EH (cell line): ENCODE measurements around the gene FBF1.
A peak's percentile ranks its signal among the peaks of the same experiment; 100 is the strongest.
"Not testable (repeated sequence)": the region's sequence is repeated elsewhere in the genome, so short reads cannot be mapped to it uniquely, and the experiment has no call there.

Experiments used
- DNase-seq: peaks from one replicate; pipeline ENCODE4 v3.0.0-alpha.2; 2015; ENCODE audit warnings: low read depth

FBF1 gene

DNA sequence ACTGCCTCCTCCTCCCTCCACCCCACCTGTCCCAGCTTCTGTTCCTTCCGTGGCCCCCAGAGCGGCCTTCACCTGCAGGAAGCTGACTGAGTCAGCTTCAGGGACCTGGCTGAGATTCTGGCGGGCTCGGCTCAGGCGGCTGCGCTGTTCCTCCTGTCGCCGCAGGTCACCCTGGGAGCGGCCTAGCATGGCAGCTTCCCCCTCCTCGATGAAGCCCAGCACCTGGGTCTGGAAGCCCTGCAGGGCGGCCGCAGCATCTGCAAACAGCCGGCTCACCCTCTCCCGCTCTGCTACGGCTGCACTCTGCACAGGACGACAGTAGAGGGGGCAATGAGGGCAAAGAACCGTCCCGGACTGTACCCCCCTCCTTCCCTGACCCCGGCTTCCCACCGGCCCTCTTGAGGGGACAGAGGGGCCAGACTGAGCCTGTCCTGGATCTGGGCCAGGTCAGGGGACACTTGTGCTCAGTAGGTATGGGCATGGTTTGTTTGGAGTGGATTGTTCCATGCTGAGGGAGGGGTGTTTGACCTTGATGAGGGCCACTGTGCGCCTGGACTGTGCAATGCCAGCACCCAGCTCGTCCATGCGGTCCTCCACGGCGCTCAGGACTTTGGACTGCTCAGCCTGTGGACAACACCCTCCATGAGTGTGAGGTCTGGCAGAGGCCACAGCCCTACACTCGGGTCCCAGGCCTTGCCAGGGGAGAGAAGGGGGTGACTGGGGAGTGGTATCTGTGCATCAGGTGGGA lies 64.5 kb downstream of the FBF1 start:
- no peak for DNase-seq

DNA sequence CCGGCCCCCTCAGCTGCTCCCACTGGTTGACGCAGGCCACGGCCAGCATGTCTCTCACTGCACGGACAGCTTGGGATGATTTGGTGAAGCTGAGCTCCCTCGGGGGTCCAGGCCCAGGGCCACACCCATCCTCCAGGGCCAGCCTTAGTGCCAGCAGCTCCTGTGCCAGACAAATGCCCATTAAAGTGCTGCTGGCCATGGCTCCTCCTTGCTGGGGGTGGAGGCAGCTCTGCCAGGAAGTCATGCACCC lies 65.0 kb downstream of the FBF1 start:
- DNase-seq, result no peak

DNA sequence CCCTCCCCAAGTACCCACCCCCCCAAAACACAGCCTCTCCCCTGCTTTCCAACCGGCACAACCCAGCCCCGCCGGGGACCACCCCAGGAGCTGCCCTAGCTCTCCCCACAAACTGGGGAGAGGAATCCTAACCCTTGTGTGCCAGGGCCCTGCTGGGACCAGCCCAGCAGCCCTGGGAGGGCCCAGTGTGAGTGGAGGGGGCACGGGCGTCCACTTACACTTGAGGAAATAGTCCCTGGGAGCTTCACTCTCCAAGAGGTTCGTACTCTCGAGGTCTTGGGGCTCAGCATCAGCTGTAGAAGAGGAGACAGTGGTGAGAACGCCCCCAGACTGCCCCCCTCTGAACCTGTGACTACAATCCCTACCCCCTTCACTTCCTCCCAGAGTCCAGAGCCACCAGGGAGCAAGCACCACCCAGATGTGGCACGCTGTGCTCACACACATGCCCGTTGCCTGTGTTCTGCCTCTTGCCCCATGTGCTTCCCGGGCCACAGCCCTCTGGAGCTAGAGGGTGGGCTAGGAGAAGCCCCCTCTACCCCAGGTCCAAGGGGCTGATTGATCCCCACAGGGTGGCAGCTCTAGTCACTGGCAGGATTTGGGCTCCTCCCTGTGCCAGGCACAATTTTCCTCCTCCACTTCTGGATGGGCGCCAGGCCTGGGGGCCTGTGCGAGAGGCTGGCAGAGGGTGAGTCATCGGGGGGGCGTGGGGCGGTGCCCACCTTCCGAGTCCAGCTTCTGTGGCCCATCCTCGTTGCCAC lies 65.5 kb downstream of the FBF1 start:
- no peak for DNase-seq

- no peak for DNase-seq
Observed at GRCh38 chr17:75874323-75875181, 66.3 kb downstream of the FBF1 start.

- no peak for DNase-seq
Observed at GRCh38 chr17:75873587-75874322, 67.1 kb downstream of the FBF1 start.

DNA sequence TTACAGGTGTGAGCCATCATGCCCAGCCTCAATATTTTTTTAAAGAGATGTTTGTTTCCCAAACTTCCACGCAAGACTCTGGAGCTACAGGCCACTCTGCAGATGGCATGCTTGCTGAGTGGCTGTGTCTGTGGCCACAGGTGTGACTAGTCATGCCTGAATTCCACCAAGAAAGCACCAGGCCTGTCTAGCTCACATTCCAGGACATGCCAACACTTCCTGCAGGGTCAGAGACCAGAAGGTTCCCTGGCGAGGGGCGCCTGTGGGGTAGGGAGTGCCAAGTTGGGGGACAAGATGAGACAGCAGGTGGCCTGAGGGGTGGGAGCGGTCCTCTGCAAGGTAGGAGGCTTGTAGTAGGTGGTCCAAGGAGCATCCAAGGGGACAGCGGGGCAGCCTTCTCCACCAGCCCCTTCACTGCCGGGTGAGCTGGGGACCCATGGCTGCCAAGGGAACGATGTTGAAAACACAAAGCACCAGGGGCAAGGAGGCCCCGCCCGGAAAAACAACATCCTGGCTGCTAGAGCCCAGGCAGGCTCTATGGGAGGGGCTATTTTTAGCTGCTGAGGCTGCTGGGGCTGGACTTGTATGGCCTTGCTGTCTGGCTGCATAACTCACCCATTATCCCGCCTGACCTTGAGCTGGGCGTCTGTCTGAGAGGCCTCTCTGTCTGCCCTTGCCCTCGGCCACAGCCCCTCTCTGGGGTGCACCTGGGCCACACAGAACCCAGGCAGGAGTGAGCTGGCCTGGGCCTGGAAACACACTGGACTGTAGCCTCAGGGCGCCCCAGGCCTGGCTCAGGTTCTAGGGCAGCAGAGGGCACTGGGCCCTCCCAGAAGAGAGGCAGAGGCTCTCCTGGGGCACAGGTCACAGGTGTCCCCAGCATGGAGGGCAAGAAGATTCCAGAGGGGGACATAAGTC lies 68.1 kb downstream of the FBF1 start:
- peak; percentile 89 for DNase-seq

DNA sequence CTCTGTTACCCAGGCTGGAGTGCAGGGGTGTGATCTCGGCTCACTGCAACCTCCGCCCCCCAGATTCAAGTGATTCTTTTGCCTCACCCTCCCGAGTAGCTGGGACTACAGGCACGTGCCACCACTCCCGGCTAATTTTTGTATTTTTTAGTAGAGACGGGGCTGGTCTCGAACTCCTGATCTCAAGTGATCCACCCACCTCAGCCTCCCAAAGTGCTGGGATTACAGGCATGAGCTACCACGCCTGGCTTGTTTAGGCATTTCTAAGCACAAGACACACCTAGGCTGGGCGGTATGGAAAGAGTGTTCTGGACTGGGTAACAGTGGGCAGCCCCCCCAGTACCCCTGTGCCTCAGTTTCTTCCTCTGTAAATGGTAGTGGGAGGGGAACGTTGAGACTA lies 70.6 kb downstream of the FBF1 start:
- DNase-seq, result not testable (repeated sequence)

DNA sequence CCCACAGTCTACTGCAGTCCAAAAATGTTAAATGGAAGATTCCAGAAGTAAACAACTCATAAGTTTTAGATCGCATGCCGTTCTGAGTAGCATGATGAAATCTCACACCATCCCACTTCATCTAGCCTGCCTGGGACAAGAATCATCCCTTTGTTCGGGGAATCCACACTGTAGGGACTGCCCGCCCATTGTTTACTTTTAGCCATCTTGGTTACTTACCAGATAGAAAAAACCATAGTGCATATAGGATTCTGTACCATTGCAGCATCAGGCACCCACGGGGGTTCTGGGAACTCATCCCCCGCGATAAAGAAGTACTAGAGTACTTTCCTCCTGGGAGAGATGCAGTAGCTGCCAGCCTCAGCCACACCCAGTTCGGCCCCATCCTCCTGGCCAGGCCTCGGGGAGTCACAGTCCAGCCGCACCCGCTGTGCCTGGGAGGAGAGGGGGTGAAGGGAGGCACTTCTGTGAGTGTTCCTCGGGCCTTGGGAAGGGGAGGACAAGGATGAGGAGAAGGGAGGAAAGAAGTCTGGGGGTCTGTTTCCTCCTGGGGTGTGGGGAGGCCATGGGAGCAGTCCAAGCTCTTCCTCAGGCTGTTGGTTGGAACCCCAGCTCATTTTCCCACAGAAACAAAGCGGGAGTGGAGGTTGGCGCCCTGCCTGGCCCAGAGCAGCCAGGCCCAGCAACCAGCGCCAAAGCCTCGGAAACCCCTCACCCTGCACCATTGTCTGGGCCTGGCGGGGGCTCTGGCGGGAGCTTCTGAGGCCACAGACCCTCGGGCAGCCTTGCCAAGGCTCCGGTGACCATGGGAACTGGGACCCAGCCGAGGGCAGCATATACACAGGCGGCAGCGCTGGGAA lies 71.3 kb downstream of the FBF1 start:
- DNase-seq, result peak; percentile 61

DNA sequence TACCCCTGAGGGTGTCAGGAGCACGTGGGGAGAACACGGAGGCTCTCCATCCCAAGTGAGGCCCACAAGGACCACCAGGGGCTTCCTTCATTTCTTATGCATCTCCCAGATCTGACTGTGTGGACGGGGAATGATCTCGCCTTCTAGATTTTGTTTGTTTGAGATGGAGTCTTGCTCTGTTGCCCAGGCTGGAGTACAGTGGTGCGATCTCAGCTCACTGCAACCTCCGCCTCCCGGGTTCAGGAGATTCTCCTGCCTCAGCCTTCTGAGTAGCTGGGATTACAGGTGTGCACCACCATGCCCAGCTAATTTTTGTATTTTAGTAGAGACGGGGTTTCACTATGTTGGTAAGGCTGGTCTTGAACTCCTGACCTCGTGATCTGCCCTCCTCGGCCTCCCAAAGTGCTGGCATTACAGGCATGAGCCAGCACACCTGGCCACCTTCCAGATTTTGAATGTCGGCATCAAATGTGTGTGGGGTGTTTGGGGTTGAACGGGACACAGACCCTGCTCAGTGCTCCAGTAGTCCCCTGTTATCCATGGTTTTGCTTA lies 72.0 kb downstream of the FBF1 start:
- DNase-seq, result not testable (repeated sequence)

GRCh38 chr17:75865404-75866188 lies 75.2 kb downstream of the FBF1 start:
- not testable (repeated sequence) for DNase-seq

DNA sequence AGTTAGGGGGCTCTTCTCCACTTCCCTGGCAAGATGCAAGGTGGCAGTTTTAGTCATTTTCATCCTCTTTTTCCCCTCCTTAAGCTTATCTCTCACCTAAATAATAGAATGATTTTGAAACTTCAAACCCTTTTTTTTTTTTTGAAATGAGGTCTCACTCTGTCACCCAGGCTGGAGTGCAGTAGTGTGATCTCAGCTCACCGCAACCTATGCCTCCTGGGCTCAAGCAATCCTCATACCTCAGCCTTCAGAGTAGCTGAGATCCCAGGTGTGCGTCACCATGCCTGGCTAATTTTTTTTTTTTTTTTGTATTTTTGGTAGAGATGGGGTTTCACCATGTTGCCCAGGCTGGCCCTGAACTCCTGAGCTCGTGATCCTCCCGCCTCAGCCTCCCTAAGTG lies 76.0 kb downstream of the FBF1 start:
- DNase-seq, result not testable (repeated sequence)

DNA sequence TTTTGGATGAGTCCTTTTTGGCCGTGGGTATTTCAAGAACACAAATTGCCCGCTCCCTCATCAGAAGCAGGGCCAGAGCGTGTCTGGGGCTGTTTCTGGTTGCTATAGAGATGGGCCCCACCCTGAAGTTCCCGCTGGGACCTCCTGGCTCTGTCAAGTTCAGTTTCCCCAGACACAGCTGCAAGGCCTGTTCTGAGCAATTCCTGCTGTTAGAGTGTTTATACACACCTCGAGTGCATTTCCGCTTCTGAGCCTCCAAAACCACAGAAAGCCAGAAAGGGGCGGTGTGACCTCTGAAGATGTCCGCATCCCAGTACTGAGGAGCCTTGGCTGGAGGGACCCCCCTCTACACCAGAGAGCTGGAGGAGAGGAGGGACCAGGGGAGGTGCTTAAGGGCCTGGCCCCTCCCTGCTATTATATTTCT lies 76.4 kb downstream of the FBF1 start:
- peak; percentile 70 for DNase-seq

- peak; percentile 31 for DNase-seq
Observed at GRCh38 chr17:75861927-75862317, 78.9 kb downstream of the FBF1 start.
